ENCODE measurements around the gene FAM171A1. TPM values are rescaled to one million over a fixed set of nuclear protein-coding genes. Genes with fewer than 3 reads are reported as not detected.

Gene FAM171A1
- total and polyA plus RNA-seq, 5 donors from 2014 or later = 2.4 to 4.8 (median 4.5) TPM

- peaks cover 8 to 42% (median 11%) of the 10 kb centered on the region in 4 donors for H3K4me1 Mint-ChIP-seq
Measured at GRCh38 chr10:15255961-15256360, 115.1 kb downstream of the FAM171A1 start.

GRCh38 chr10:15254808-15255648 is 116.1 kb downstream of the FAM171A1 start:
- Mint-ChIP-seq H3K27me3 (peaks cover 10% of the 10 kb centered on the region), H3K36me3 (peaks cover 4% of the 10 kb centered on the region), H3K4me1 (peaks cover 8 to 46% (median 12%) of the 10 kb centered on the region in 4 donors), H3K4me3 (peak overlapping the region; percentile 88 to 97 (median 92)), H3K27ac (peak overlapping the region; percentile 65 to 97 (median 88)), H3K9me3 (no peaks in the 10 kb centered on the region)
- ATAC-seq (ENCODE audit: low read depth in 2 of 2) = peak; percentile 12 to 28
- Histone ChIP-seq H3K36me3 (ENCODE audit: control insufficient read depth, insufficient read depth, low read length) (no peaks in the 10 kb centered on the region), H3K9me3 (ENCODE audit: control insufficient read depth in 2 of 2, low read length in 2 of 2) (no peaks in the 10 kb centered on the region), H3K4me1 (ENCODE audit: control insufficient read depth, insufficient read depth, low read length, poor library complexity, severe bottlenecking) (peaks cover 14% of the 10 kb centered on the region), H3K4me3 (ENCODE audit: low read depth, low read length) (peak overlapping the region; percentile 87), H3K27ac (ENCODE audit: insufficient read depth, low read length, poor library complexity, severe bottlenecking) (no peak overlapping the region), H3K27me3 (ENCODE audit: control insufficient read depth, insufficient read depth, low read length) (peaks cover 13% of the 10 kb centered on the region)
- DNase-seq = peak in 1 of 3 donors; percentile 52

More at GRCh38 chr10:15255961-15256360, 115.1 kb downstream of the FAM171A1 start:
- Histone ChIP-seq H3K4me3 (ENCODE audit: low read depth, low read length) (no peak overlapping the region), H3K9me3 (ENCODE audit: control insufficient read depth in 2 of 2, low read length in 2 of 2) (no peaks in the 10 kb centered on the region), H3K4me1 (ENCODE audit: control insufficient read depth, insufficient read depth, low read length, poor library complexity, severe bottlenecking) (peaks cover 14% of the 10 kb centered on the region), H3K36me3 (ENCODE audit: control insufficient read depth, insufficient read depth, low read length) (no peaks in the 10 kb centered on the region), H3K27me3 (ENCODE audit: control insufficient read depth, insufficient read depth, low read length) (peaks cover 13% of the 10 kb centered on the region), H3K27ac (ENCODE audit: insufficient read depth, low read length, poor library complexity, severe bottlenecking) (no peak overlapping the region)
- peaks cover 4% of the 10 kb centered on the region for H3K36me3 Mint-ChIP-seq
- H3K27me3 Mint-ChIP-seq = peaks cover 10% of the 10 kb centered on the region
- no peak for ATAC-seq (ENCODE audit: low read depth in 2 of 2)
- DNase-seq = no peak
- peak overlapping the region in 2 of 3 donors; percentile 65 to 83 for H3K27ac Mint-ChIP-seq
- H3K9me3 Mint-ChIP-seq = no peaks in the 10 kb centered on the region
- peak overlapping the region in 2 of 4 donors; percentile 35 to 88 for H3K4me3 Mint-ChIP-seq

DNA sequence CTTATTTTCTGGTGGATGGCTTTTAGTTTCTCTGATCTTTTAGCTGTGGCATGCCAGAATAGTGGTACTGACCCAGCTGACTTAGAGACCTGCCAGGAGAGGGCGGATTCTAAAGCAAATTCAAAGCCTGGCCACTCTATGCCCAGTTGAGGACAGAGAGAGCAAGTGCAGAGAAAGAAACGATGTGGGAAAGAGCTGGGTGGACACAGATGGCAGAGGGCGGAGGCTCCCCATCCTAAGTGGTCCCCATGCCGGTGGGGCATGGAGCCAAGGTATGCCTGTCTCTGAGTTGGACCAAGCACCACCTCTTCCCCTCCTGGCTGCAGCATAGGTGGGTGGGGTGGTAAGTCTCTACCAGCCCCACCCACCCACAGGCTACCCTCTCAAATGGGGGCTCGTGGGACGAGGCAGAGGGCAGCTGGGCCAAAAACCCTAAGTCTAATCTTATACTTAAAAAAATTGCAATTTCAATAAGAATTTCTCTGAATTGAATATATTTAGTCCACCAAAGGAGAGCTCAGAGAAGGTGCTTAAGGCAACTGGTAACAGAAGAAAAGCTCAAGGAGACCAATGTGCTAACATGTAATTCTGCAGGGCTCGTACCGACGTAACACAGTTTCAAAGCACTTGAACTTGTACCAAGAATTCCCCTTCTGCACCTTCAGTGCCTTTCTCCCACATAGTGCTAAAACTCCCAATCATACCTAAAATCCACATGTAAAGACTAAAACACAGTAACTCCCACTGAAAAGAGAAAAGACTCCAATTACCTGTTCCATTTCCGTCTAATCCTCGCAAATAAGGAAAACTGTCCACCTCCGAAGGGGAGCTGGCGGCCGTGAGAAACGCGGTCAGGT is 116.9 kb downstream of the FAM171A1 start:
- Mint-ChIP-seq H3K9me3 (no peaks in the 10 kb centered on the region), H3K4me3 (peak overlapping the region; percentile 88 to 97 (median 92)), H3K27me3 (peaks cover 10% of the 10 kb centered on the region), H3K27ac (peak overlapping the region; percentile 65 to 97 (median 88)), H3K36me3 (peaks cover 4% of the 10 kb centered on the region), H3K4me1 (peaks cover 8 to 49% (median 12%) of the 10 kb centered on the region in 4 donors)
- Histone ChIP-seq H3K4me3 (ENCODE audit: low read depth, low read length) (peak overlapping the region; percentile 87), H3K27ac (ENCODE audit: insufficient read depth, low read length, poor library complexity, severe bottlenecking) (no peak overlapping the region), H3K27me3 (ENCODE audit: control insufficient read depth, insufficient read depth, low read length) (peaks cover 10% of the 10 kb centered on the region), H3K4me1 (ENCODE audit: control insufficient read depth, insufficient read depth, low read length, poor library complexity, severe bottlenecking) (peaks cover 14% of the 10 kb centered on the region), H3K36me3 (ENCODE audit: control insufficient read depth, insufficient read depth, low read length) (no peaks in the 10 kb centered on the region), H3K9me3 (ENCODE audit: control insufficient read depth in 2 of 2, low read length in 2 of 2) (no peaks in the 10 kb centered on the region)
- ATAC-seq (ENCODE audit: low read depth in 2 of 2) = peak in 1 of 2 donors; percentile 44
- DNase-seq = peak in 1 of 3 donors; percentile 16

GRCh38 chr10:15252396-15252795 is 118.7 kb downstream of the FAM171A1 start:
- Histone ChIP-seq H3K36me3 (ENCODE audit: control insufficient read depth, insufficient read depth, low read length) (no peaks in the 10 kb centered on the region), H3K4me3 (ENCODE audit: low read depth, low read length) (no peak overlapping the region), H3K9me3 (ENCODE audit: control insufficient read depth in 2 of 2, low read length in 2 of 2) (no peaks in the 10 kb centered on the region), H3K27me3 (ENCODE audit: control insufficient read depth, insufficient read depth, low read length) (no peaks in the 10 kb centered on the region), H3K4me1 (ENCODE audit: control insufficient read depth, insufficient read depth, low read length, poor library complexity, severe bottlenecking) (peaks cover 14% of the 10 kb centered on the region), H3K27ac (ENCODE audit: insufficient read depth, low read length, poor library complexity, severe bottlenecking) (no peak overlapping the region)
- Mint-ChIP-seq H3K4me3 (no peak overlapping the region), H3K9me3 (no peaks in the 10 kb centered on the region), H3K27me3 (peaks cover 10% of the 10 kb centered on the region), H3K27ac (peak overlapping the region in 1 of 3 donors; percentile 14), H3K4me1 (peaks cover 8 to 49% (median 12%) of the 10 kb centered on the region in 4 donors), H3K36me3 (peaks cover 10% of the 10 kb centered on the region)
- ATAC-seq (ENCODE audit: low read depth in 2 of 2) (no peak), DNase-seq (no peak)

- Histone ChIP-seq H3K4me3 (ENCODE audit: low read depth, low read length) (no peak overlapping the region), H3K27me3 (ENCODE audit: control insufficient read depth, insufficient read depth, low read length) (no peaks in the 10 kb centered on the region), H3K9me3 (ENCODE audit: control insufficient read depth in 2 of 2, low read length in 2 of 2) (no peaks in the 10 kb centered on the region), H3K4me1 (ENCODE audit: control insufficient read depth, insufficient read depth, low read length, poor library complexity, severe bottlenecking) (peaks cover 14% of the 10 kb centered on the region), H3K36me3 (ENCODE audit: control insufficient read depth, insufficient read depth, low read length) (no peaks in the 10 kb centered on the region), H3K27ac (ENCODE audit: insufficient read depth, low read length, poor library complexity, severe bottlenecking) (no peak overlapping the region)
- DNase-seq (no peak), ATAC-seq (ENCODE audit: low read depth in 2 of 2) (no peak)
- Mint-ChIP-seq H3K4me3 (peak overlapping the region in 1 of 4 donors; percentile 31), H3K27ac (no peak overlapping the region), H3K36me3 (peaks cover 12% of the 10 kb centered on the region), H3K4me1 (peaks cover 8 to 49% (median 12%) of the 10 kb centered on the region in 4 donors), H3K27me3 (peaks cover 10% of the 10 kb centered on the region), H3K9me3 (no peaks in the 10 kb centered on the region)
Measured at GRCh38 chr10:15251791-15252380, 119.2 kb downstream of the FAM171A1 start.

GRCh38 chr10:15245530-15245929 is 125.6 kb downstream of the FAM171A1 start:
- H3K27me3 Mint-ChIP-seq = no peaks in the 10 kb centered on the region
- peak overlapping the region in 1 of 3 donors; percentile 23 for H3K27ac Mint-ChIP-seq
- H3K36me3 Mint-ChIP-seq = peaks cover 18% of the 10 kb centered on the region
- H3K4me1 Mint-ChIP-seq = peaks cover 0 to 4% (median 2%) of the 10 kb centered on the region in 4 donors
- Histone ChIP-seq H3K36me3 (ENCODE audit: control insufficient read depth, insufficient read depth, low read length) (no peaks in the 10 kb centered on the region), H3K4me1 (ENCODE audit: control insufficient read depth, insufficient read depth, low read length, poor library complexity, severe bottlenecking) (no peaks in the 10 kb centered on the region), H3K27me3 (ENCODE audit: control insufficient read depth, insufficient read depth, low read length) (no peaks in the 10 kb centered on the region), H3K4me3 (ENCODE audit: low read depth, low read length) (no peak overlapping the region), H3K27ac (ENCODE audit: insufficient read depth, low read length, poor library complexity, severe bottlenecking) (no peak overlapping the region), H3K9me3 (ENCODE audit: control insufficient read depth in 2 of 2, low read length in 2 of 2) (no peaks in the 10 kb centered on the region)
- ATAC-seq (ENCODE audit: low read depth in 2 of 2) (peak; percentile 62 to 70), DNase-seq (peak in 1 of 3 donors; percentile 51)
- no peak overlapping the region for H3K4me3 Mint-ChIP-seq
- H3K9me3 Mint-ChIP-seq = peaks cover 0 to 1% (median 0%) of the 10 kb centered on the region in 7 donors

DNA sequence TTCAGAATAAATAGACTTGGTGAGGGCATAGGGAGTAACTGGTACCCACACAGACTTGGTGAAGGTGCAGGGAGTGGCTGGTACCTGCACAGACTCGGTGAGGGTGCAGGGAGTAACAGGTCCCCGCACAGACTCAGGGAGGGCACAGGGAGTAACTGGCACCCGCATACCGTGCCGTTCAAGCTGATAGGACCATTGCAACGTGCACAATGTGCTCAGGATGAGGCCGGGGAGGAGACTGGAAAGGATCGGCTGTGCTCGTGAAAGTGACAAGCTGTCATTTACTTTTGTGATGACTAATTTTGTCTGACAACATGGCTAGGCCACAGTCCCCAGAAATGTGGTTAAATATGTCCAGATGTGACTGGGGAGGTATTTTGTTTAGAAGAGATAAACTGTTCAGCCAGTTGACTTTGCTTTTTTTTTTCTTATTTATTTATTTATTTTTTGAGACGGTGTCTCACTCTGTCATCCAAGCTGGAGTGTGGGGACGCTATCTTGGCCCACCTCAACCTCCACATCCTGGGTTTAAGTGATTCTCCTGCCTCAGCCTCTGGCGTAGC is 126.4 kb downstream of the FAM171A1 start:
- DNase-seq (no peak), ATAC-seq (ENCODE audit: low read depth in 2 of 2) (no peak)
- Histone ChIP-seq H3K27ac (ENCODE audit: insufficient read depth, low read length, poor library complexity, severe bottlenecking) (no peak overlapping the region), H3K4me1 (ENCODE audit: control insufficient read depth, insufficient read depth, low read length, poor library complexity, severe bottlenecking) (no peaks in the 10 kb centered on the region), H3K4me3 (ENCODE audit: low read depth, low read length) (no peak overlapping the region), H3K27me3 (ENCODE audit: control insufficient read depth, insufficient read depth, low read length) (no peaks in the 10 kb centered on the region), H3K36me3 (ENCODE audit: control insufficient read depth, insufficient read depth, low read length) (no peaks in the 10 kb centered on the region), H3K9me3 (ENCODE audit: control insufficient read depth in 2 of 2, low read length in 2 of 2) (no peaks in the 10 kb centered on the region)
- H3K4me3 Mint-ChIP-seq = no peak overlapping the region
- H3K9me3 Mint-ChIP-seq = peaks cover 0 to 3% (median 0%) of the 10 kb centered on the region in 7 donors
- H3K36me3 Mint-ChIP-seq = peaks cover 22% of the 10 kb centered on the region
- peaks cover 0 to 4% (median 2%) of the 10 kb centered on the region in 4 donors for H3K4me1 Mint-ChIP-seq
- H3K27ac Mint-ChIP-seq = no peak overlapping the region
- H3K27me3 Mint-ChIP-seq = no peaks in the 10 kb centered on the region
